Parathyroid adenoma (tissue), 2 donors: ENCODE results near the gene PCBD2.

Experiments
- H2AFZ ChIP-seq: fragments of 300-600 bp; sonication (generic); one replicate; pipeline ENCODE4 v1.7.0; 2017; ENCODE audit warnings: antibody characterized with exemption, mild to moderate bottlenecking
- H3K27ac ChIP-seq: fragments of 300-600 bp; sonication (generic); one replicate; pipeline ENCODE4 v1.7.0; 2017
- H3K27me3 ChIP-seq: fragments of 300-600 bp; sonication (generic); one replicate; pipeline ENCODE4 v1.7.0; 2017; ENCODE audit warnings: low read length; ENCODE audit not compliant: control insufficient read depth, insufficient read depth
- H3K36me3 ChIP-seq: fragments of 300-600 bp; sonication (generic); one replicate; pipeline ENCODE4 v1.7.0; 2017; ENCODE audit warnings: low read length; ENCODE audit not compliant: control insufficient read depth, insufficient read depth
- H3K4me1 ChIP-seq: fragments of 300-600 bp; sonication (generic); one replicate; pipeline ENCODE4 v1.7.0; 2017; ENCODE audit warnings: control low read depth
- H3K4me2 ChIP-seq: fragments of 300-600 bp; sonication (generic); one replicate; pipeline ENCODE4 v1.7.0; 2017; ENCODE audit warnings: low read length
- H3K4me3 ChIP-seq: fragments of 300-600 bp; sonication (generic); one replicate; pipeline ENCODE4 v1.7.0; 2017; ENCODE audit warnings: low read depth, low read length
- H3K79me2 ChIP-seq: fragments of 300-600 bp; sonication (generic); one replicate; pipeline ENCODE4 v1.7.0; 2017; ENCODE audit warnings: control low read depth
- H3K9ac ChIP-seq: fragments of 300-600 bp; sonication (generic); one replicate; pipeline ENCODE4 v1.7.0; 2017; ENCODE audit warnings: mild to moderate bottlenecking
- H3K9me3 ChIP-seq: fragments of 300-600 bp; sonication (generic); one replicate; pipeline ENCODE4 v1.7.0; 2017; ENCODE audit warnings: low read length; ENCODE audit not compliant: control insufficient read depth
- TF ChIP-seq, protein P1 (sequence below): fragments of 300-600 bp; sonication (generic); IDR thresholded peaks from one replicate; pipeline ENCODE4 v1.7.0; 2017; ENCODE audit warnings: antibody characterized with exemption, mild to moderate bottlenecking
- donor health status: primary hyperparathyroidism.

The PCBD2 gene

GRCh38 chr5:134964359-134965270 is 59.7 kb downstream of the PCBD2 start:
- no peak overlapping the region for H2AFZ ChIP-seq
- H3K9me3 ChIP-seq: no peaks in the 10 kb centered on the region
- H3K4me2 ChIP-seq: no peak overlapping the region
- TF ChIP-seq, protein P1, sequence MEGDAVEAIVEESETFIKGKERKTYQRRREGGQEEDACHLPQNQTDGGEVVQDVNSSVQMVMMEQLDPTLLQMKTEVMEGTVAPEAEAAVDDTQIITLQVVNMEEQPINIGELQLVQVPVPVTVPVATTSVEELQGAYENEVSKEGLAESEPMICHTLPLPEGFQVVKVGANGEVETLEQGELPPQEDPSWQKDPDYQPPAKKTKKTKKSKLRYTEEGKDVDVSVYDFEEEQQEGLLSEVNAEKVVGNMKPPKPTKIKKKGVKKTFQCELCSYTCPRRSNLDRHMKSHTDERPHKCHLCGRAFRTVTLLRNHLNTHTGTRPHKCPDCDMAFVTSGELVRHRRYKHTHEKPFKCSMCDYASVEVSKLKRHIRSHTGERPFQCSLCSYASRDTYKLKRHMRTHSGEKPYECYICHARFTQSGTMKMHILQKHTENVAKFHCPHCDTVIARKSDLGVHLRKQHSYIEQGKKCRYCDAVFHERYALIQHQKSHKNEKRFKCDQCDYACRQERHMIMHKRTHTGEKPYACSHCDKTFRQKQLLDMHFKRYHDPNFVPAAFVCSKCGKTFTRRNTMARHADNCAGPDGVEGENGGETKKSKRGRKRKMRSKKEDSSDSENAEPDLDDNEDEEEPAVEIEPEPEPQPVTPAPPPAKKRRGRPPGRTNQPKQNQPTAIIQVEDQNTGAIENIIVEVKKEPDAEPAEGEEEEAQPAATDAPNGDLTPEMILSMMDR: no peak
- peaks cover 2% of the 10 kb centered on the region for H3K4me1 ChIP-seq
- H3K27me3 ChIP-seq: no peaks in the 10 kb centered on the region
- no peaks in the 10 kb centered on the region for H3K36me3 ChIP-seq
- no peak overlapping the region for H3K9ac ChIP-seq
- H3K27ac ChIP-seq: no peak overlapping the region
- no peak overlapping the region for H3K4me3 ChIP-seq
- no peaks in the 10 kb centered on the region for H3K79me2 ChIP-seq

- Histone ChIP-seq H3K27me3 (no peaks in the 10 kb centered on the region), H3K4me1 (peaks cover 2% of the 10 kb centered on the region), H2AFZ (no peak overlapping the region), H3K9me3 (no peaks in the 10 kb centered on the region), H3K79me2 (no peaks in the 10 kb centered on the region), H3K4me2 (no peak overlapping the region), H3K9ac (no peak overlapping the region), H3K4me3 (no peak overlapping the region), H3K27ac (no peak overlapping the region), H3K36me3 (no peaks in the 10 kb centered on the region)
- TF ChIP-seq, protein P1: no peak
These were observed 60.4 kb downstream of the PCBD2 start for GRCh38 chr5:134965271-134965825.

DNA sequence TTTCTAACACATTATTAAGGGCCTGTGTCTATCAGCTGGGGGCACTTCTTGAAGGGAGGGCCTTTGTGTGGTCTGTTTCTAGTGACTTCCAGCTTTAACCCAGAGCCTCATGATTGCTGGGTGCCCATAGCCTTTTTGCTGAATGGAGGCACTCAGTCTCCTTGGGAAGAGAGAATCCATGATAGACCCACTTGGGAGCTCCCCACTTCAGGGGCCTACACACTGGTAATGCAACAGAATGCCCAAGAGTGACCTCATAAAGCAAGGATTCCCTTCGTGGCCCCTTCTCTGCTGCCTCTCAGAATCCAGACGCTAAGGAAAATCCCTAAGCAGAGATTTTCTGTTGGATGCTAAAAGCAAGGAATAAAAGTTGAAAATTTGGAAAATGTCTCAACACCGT is 62.7 kb downstream of the PCBD2 start, which contains the start of gene CATSPER3:
Gene CATSPER3, plus strand, starts transcription at position 301 of the 400 bp plus-strand sequence. Its CDS starts 85 bp downstream, at position 386.
- Histone ChIP-seq H3K36me3 (no peaks in the 10 kb centered on the region), H3K4me2 (no peak within 1 kb of the TSS), H3K79me2 (no peaks in the 10 kb centered on the region), H3K27me3 (no peaks in the 10 kb centered on the region), H3K9ac (no peak within 1 kb of the TSS), H3K27ac (no peak within 1 kb of the TSS), H2AFZ (no peak within 1 kb of the TSS), H3K9me3 (no peaks in the 10 kb centered on the region), H3K4me1 (peaks cover 2% of the 10 kb centered on the region), H3K4me3 (no peak within 1 kb of the TSS)
- TF ChIP-seq, protein P1: no peak

- no peaks in the 10 kb centered on the region for H3K79me2 ChIP-seq
- H2AFZ ChIP-seq: no peak overlapping the region
- no peak overlapping the region for H3K9ac ChIP-seq
- no peak overlapping the region for H3K4me2 ChIP-seq
- no peaks in the 10 kb centered on the region for H3K9me3 ChIP-seq
- H3K4me1 ChIP-seq: peaks cover 2% of the 10 kb centered on the region
- H3K27ac ChIP-seq: no peak overlapping the region
- no peak overlapping the region for H3K4me3 ChIP-seq
- no peaks in the 10 kb centered on the region for H3K36me3 ChIP-seq
- TF ChIP-seq, protein P1: no peak
- H3K27me3 ChIP-seq: no peaks in the 10 kb centered on the region
These were observed 63.1 kb downstream of the PCBD2 start for GRCh38 chr5:134968055-134968454.
